GM13976 (cell line): Measurements from ENCODE around the gene UGT1A4.

ENCODE experiments used
- DNase-seq: peaks from one replicate; pipeline ENCODE4 v3.0.0; 2012; ENCODE audit warnings: low spot score
- in situ Hi-C: fragments of 300-500 bp; cut with MboI; formaldehyde crosslinking; loops from one replicate; pipeline ENCODE4 v1.12.0; 2022; ENCODE audit warnings: low sequenced_read_pairs, mixed read lengths, inconsistent platforms; ENCODE audit not compliant: unreplicated experiment
- TF ChIP-seq, protein P1 (sequence below): IDR thresholded peaks from 2 replicates; pipeline ENCODE4 v1.5.1; 2012; ENCODE audit warnings: borderline replicate concordance, mild to moderate bottlenecking; ENCODE audit not compliant: insufficient read depth; ENCODE audit errors: extremely low read depth, missing control alignments, control extremely low read depth

The UGT1A4 gene

DNA sequence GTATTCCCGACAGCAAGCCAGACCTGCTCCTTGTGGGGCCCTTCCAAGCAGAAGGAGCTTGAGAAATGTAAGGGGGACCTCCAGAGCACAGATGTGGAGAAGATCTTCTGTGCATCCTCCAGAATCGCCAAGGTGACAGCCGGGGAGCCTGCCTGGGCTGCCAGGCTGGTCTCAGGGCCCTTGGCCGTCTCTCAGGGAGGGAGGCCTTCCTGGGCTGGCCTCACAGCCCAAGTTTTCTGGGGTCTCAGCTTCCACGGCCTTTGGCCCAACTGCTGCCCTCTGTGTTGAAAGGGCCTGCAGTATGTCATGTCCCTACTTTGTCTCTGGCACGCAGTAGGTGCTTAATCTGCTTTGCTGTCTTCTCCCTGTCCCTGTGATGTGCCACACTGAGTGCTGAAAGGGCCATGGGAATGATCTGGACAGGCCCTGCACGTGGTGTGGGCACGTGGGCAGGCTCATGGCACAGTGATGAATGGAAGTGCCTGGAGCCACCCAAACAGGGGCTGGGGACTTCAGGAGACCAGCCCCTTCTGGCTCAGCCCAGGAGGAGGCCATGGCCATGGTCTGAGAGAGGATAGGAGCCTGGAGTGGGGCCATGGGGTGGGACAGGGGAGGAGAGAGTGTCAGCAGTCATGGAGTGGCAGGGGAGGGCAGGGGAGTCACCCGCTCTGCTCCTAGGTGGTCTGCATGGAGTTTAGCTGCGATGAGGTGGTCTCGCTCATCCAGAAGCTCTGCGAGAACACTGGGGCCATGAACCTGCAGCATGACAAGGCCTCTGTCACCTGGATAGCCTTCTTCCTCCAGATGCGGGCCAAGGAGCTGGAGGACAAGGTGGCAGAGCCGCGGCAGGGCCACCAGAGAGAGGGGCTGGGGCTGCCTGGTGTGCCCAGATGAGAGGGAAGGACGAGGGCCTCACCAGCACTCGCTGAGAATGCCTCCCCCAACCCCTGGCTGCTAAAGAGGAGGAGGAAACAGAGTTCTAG is 100.4 kb downstream of the UGT1A4 start:
- no peak for DNase-seq
- in situ Hi-C loops = no loop called here
- TF ChIP-seq, protein P1, sequence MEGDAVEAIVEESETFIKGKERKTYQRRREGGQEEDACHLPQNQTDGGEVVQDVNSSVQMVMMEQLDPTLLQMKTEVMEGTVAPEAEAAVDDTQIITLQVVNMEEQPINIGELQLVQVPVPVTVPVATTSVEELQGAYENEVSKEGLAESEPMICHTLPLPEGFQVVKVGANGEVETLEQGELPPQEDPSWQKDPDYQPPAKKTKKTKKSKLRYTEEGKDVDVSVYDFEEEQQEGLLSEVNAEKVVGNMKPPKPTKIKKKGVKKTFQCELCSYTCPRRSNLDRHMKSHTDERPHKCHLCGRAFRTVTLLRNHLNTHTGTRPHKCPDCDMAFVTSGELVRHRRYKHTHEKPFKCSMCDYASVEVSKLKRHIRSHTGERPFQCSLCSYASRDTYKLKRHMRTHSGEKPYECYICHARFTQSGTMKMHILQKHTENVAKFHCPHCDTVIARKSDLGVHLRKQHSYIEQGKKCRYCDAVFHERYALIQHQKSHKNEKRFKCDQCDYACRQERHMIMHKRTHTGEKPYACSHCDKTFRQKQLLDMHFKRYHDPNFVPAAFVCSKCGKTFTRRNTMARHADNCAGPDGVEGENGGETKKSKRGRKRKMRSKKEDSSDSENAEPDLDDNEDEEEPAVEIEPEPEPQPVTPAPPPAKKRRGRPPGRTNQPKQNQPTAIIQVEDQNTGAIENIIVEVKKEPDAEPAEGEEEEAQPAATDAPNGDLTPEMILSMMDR = no peak

DNA sequence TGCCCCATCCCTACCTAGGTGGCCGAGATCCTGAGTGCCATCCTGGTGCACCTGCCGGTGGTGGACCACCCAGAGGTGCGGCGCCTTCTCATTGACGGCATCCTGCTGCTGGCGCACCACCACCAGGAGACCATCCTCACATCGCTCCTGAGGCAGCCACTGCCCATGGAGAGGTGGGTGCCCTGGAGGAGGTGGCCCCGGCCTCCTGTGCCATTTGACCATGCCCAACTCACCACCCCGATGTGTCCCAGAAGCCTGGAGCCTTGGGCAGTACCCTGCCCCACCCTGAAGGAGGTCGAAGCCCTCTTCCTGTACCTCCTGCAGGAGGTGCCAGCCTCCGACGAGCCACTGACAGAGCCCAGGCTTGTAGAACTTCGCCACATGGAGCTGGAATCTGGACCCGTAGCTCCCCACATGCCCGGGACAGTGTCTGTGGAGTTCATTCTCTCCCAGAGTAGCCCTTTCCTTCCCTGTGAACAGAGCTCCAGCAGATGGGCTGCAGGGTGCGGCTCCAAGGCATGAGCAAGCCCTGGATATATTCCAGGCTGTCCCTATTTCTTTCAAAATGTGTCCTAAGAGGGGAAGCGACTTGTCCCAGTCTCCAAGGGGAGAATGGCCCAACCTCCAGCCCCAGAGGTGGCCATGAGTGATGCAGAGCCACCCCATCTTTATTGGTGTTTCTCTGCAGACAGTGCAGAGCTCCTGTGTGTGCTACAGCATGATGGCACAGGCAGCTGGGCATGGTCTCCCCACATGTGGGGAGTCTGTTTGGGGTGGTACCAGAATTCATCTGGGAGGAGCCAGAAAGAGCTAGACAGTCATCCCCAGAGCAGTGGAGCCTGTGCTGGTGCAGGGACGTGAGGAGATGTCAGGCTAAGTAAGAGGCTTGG is 101.6 kb downstream of the UGT1A4 start:
- in situ Hi-C loops = no loop called here

DNA sequence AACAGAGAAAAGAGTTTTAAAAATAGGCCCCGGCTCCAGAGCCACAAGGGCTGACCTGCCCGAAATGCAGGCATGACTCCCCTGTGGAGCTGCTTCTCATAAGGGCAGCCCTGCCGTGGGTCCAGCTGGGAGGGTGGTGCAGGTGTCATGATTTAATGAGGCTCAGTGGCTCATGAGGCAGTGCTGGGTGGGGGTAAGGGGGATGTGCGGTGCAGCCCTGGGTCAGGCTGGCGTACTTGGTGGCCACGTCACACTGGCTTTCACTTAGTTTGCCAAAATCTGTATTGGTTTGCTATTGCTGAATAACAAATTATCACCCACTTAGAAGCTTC is 102.2 kb downstream of the UGT1A4 start:
- in situ Hi-C loops = no loop called here
- DNase-seq = no peak
- TF ChIP-seq, protein P1 = no peak

More for the DNA sequence above, 101.6 kb downstream of the UGT1A4 start:
- TF ChIP-seq, protein P1 = no peak
- DNase-seq = no peak

DNA sequence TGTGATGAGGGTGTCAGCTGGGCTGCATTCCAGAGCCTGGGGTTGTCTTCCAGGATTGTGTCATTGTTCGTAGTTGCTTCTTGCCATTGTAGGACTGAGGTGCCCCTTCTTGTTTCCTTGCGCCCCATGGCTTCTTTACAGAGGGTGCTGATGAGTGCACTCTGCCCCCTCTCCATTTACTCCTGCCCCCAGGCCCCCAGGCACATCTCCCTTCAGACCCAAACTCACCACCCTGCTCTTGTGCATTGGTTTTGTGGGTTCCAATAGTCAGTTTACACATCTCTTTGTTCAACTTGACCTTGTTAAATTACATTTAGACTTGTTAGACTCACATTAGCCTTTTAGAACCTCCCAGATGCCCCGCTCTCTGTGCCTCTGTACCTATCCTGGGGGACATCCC is 102.7 kb downstream of the UGT1A4 start:
- in situ Hi-C loops = no loop called here
- no peak for DNase-seq
- TF ChIP-seq, protein P1 = no peak

DNA sequence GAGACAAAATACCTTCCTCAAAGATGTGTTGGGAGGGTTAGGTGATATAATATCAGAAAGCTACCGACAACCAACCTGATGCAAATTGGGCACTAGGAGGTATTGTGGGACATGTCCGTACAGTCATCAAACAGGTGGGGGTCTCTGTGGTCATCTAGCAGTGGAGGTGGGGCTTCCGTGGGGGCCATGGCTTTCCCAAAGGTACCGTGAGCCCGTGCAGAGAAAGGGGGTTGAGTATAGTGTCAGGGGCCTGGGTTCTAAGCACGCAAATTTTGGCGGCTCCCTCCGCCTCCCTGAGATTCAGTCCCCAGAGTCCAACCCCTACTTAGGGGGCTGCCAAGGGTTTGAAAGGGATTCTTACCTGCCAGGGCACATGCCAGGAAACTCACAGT is 103.2 kb downstream of the UGT1A4 start:
- DNase-seq = no peak
- TF ChIP-seq, protein P1 = no peak
- in situ Hi-C loops = no loop called here

DNA sequence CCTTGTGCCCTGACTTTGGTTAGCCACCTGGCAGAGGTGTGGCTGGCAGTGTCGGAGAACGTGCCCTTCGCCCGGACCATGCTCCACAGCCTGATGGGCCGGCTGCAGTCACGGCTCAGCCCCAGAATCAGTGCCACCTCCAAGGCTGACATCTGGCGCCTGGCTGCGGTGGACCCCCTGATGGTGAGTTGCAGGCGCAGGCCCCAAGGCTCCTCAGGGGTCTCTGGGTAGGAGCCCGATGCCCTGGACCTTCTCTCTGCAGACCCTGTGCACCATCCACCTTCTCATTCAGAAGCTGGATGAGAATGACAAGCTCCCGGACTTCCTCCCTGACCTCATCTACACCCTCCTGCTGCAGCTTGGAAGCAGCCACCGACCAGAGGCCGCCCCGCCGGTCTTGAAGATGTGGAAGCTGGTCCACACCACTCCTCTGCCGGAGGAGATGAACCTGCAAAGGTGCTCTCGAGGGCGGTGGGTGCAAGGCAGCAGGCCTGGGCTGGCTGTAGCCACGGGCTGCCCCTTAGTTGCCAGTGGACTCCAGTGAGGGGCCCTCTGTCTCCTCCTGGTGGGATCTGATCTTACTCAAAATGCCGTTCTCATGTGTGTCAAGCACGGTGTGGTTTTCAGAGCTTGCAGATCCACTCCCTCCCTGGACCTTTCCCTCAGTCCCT is 103.7 kb downstream of the UGT1A4 start:
- in situ Hi-C loops = no loop called here
- no peak for DNase-seq
- TF ChIP-seq, protein P1 = no peak
